Measurements from ENCODE around the gene KPNA6. TPM values are rescaled to one million over a fixed set of nuclear protein-coding genes. Genes with fewer than 3 reads are reported as not detected.

KPNA6 gene
- total RNA-seq, 3 donors from 2014 or later (not counting 1 experiment from before 2014, with no cell fraction given) = 48.6 to 59.0 (median 52.8) TPM

DNA sequence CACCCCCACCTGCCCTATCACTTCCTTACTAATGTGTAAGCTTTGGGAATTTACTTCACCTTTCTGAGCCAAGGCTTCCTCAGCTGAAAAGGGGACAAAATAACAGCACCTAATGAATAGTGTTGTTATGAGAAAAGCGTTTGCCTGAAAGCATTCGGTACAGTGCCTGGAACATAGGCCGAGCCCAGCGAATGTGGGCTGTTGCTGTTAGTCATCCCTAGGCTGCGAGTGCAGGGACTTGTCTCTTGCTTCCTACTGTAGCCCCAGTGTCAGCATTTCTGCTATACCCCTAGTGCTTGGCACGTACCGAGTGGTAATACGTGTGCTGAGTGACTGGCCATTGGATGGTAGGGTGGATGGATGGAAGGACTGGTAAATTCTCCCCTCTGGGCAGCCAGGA, 16.7 kb upstream of the KPNA6 start:
- WGBS (ENCODE audit: insufficient coverage) = 99% methylated on average over 8 of the region's 8 CpGs
- no peak overlapping the region for H3K4me3 Mint-ChIP-seq
- H3K9me3 Mint-ChIP-seq = no peaks in the 10 kb centered on the region
- H3K27ac ChIP-seq (ENCODE audit: low read length) = no peak overlapping the region
- DNase-seq (no peak), ATAC-seq (no peak)
- no peaks in the 10 kb centered on the region for H3K27me3 Mint-ChIP-seq (ENCODE audit: low read depth in 2 of 2)
- TF ChIP-seq, protein P1, sequence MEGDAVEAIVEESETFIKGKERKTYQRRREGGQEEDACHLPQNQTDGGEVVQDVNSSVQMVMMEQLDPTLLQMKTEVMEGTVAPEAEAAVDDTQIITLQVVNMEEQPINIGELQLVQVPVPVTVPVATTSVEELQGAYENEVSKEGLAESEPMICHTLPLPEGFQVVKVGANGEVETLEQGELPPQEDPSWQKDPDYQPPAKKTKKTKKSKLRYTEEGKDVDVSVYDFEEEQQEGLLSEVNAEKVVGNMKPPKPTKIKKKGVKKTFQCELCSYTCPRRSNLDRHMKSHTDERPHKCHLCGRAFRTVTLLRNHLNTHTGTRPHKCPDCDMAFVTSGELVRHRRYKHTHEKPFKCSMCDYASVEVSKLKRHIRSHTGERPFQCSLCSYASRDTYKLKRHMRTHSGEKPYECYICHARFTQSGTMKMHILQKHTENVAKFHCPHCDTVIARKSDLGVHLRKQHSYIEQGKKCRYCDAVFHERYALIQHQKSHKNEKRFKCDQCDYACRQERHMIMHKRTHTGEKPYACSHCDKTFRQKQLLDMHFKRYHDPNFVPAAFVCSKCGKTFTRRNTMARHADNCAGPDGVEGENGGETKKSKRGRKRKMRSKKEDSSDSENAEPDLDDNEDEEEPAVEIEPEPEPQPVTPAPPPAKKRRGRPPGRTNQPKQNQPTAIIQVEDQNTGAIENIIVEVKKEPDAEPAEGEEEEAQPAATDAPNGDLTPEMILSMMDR (IDR thresholded peaks at IDR 0.05) = no peak
- H3K27me3 ChIP-seq (ENCODE audit: control insufficient read depth, insufficient read depth, low read length) = no peaks in the 10 kb centered on the region
- H3K27ac Mint-ChIP-seq = no peak overlapping the region
- intact Hi-C loops (cut with micrococcal nuclease) = no loop called here
- H3K9me3 ChIP-seq (ENCODE audit: control insufficient read depth, insufficient read depth, low read length) = no peaks in the 10 kb centered on the region
- no peaks in the 10 kb centered on the region for H3K36me3 Mint-ChIP-seq
- no peaks in the 10 kb centered on the region for H3K4me1 ChIP-seq (ENCODE audit: control insufficient read depth, insufficient read depth, low read length)
- peaks cover 42% of the 10 kb centered on the region for H3K36me3 ChIP-seq (ENCODE audit: control insufficient read depth, insufficient read depth, low read length)
- no peaks in the 10 kb centered on the region for H3K4me1 Mint-ChIP-seq
- H3K4me3 ChIP-seq (ENCODE audit: low read length) = no peak overlapping the region

DNA sequence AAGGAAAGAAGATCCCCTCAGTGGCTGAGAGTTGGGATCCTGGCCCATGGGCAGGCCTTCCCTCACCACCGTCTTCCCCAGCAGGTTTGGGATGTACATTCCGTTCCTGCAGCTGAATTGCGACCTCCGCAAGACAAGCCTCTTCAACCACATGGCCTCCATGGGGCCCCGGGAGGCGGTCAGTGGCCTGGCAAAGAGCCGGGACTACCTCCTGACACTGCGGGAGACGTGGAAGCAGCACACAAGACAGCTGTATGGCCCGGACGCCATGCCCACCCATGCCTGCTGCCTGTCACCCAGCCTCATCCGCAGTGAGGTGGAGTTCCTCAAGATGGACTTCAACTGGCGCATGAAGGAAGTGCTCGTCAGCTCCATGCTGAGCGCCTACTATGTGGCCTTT, 16.3 kb upstream of the KPNA6 start:
- no peaks in the 10 kb centered on the region for H3K4me1 ChIP-seq (ENCODE audit: control insufficient read depth, insufficient read depth, low read length)
- no peak overlapping the region for H3K27ac ChIP-seq (ENCODE audit: low read length)
- Mint-ChIP-seq H3K9me3 (no peaks in the 10 kb centered on the region), H3K4me3 (no peak overlapping the region), H3K27ac (no peak overlapping the region), H3K36me3 (no peaks in the 10 kb centered on the region), H3K27me3 (ENCODE audit: low read depth in 2 of 2) (no peaks in the 10 kb centered on the region), H3K4me1 (no peaks in the 10 kb centered on the region)
- DNase-seq (no peak), ATAC-seq (no peak)
- no peak overlapping the region for H3K4me3 ChIP-seq (ENCODE audit: low read length)
- 98% methylated on average over 15 of the region's 15 CpGs for WGBS (ENCODE audit: insufficient coverage)
- TF ChIP-seq, protein P1 (IDR thresholded peaks at IDR 0.05) = no peak
- no peaks in the 10 kb centered on the region for H3K27me3 ChIP-seq (ENCODE audit: control insufficient read depth, insufficient read depth, low read length)
- no peaks in the 10 kb centered on the region for H3K9me3 ChIP-seq (ENCODE audit: control insufficient read depth, insufficient read depth, low read length)
- intact Hi-C loops (cut with micrococcal nuclease) = no loop called here
- H3K36me3 ChIP-seq (ENCODE audit: control insufficient read depth, insufficient read depth, low read length) = peaks cover 44% of the 10 kb centered on the region

DNA sequence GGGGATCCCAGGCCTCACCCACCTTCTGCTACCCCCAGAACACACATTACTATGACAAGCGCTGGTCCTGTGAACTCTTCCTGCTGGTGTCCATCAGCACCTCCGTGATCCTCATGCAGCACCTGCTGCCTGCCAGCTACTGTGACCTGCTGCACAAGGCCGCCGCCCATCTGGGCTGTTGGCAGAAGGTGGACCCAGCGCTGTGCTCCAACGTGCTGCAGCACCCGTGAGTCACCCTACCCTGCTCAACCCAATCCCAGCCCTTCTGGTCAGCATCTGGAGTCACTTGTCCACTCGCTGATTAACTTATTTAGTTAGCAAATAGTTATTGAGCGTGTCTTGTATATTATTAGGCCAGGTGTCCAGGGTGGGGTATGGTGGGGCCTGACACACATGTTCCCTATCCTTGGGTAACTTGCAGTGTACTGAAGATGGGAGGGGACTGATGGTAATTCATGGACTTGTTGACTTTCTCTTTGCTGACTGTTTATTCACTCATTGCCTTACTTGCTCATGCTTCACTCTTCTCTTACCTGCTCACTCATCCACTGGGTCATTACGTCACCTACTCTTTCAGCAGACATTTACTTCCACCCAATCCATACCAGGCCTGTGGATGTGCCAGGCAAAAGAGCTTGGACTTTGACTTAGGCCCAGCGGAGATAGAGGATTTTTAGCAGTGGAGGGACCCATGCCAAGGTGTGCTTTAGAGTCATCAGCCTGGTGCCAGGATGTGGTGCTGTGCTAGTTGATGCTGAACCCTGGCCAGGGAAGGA, 12.9 kb upstream of the KPNA6 start:
- ATAC-seq = no peak
- TF ChIP-seq, protein P1 (IDR thresholded peaks at IDR 0.05) = no peak
- Mint-ChIP-seq H3K27ac (no peak overlapping the region), H3K27me3 (ENCODE audit: low read depth in 2 of 2) (no peaks in the 10 kb centered on the region), H3K36me3 (no peaks in the 10 kb centered on the region), H3K9me3 (no peaks in the 10 kb centered on the region), H3K4me1 (no peaks in the 10 kb centered on the region), H3K4me3 (no peak overlapping the region)
- 96% methylated on average over 11 of the region's 11 CpGs for WGBS (ENCODE audit: insufficient coverage)
- Histone ChIP-seq H3K4me1 (ENCODE audit: control insufficient read depth, insufficient read depth, low read length) (no peaks in the 10 kb centered on the region), H3K36me3 (ENCODE audit: control insufficient read depth, insufficient read depth, low read length) (peaks cover 50% of the 10 kb centered on the region), H3K27ac (ENCODE audit: low read length) (no peak overlapping the region), H3K4me3 (ENCODE audit: low read length) (no peak overlapping the region), H3K27me3 (ENCODE audit: control insufficient read depth, insufficient read depth, low read length) (no peaks in the 10 kb centered on the region), H3K9me3 (ENCODE audit: control insufficient read depth, insufficient read depth, low read length) (no peaks in the 10 kb centered on the region)
- intact Hi-C loops (cut with micrococcal nuclease) = no loop called here
- no peak for DNase-seq

DNA sequence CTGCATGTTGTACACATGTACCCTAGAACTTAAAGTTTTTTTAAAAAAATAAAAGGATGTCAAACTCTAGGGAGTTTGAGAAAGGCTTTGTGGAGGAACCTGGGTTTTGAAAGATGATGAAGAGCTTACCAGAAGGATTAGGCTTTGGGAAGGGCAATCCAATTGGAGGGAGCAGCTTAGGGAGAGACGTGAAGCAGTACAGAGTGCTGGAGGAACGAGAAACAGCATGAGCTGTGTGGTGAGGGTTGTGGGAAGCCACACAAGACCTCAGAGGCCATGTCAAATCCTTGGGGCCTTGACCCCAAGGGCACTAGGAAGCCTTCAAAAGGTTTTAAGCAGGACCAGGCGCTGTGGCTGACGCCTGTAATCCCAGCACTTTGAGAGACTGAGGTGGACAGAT, 8.4 kb upstream of the KPNA6 start:
- no peaks in the 10 kb centered on the region for H3K9me3 Mint-ChIP-seq
- H3K4me1 ChIP-seq (ENCODE audit: control insufficient read depth, insufficient read depth, low read length) = no peaks in the 10 kb centered on the region
- H3K9me3 ChIP-seq (ENCODE audit: control insufficient read depth, insufficient read depth, low read length) = no peaks in the 10 kb centered on the region
- H3K4me1 Mint-ChIP-seq = peaks cover 0 to 6% of the 10 kb centered on the region in 2 donors
- DNase-seq (no peak), ATAC-seq (no peak)
- TF ChIP-seq, protein P1 (IDR thresholded peaks at IDR 0.05) = no peak
- H3K27me3 Mint-ChIP-seq (ENCODE audit: low read depth in 2 of 2) = no peaks in the 10 kb centered on the region
- no peak overlapping the region for H3K27ac ChIP-seq (ENCODE audit: low read length)
- H3K36me3 ChIP-seq (ENCODE audit: control insufficient read depth, insufficient read depth, low read length) = peaks cover 41% of the 10 kb centered on the region
- no peak overlapping the region for H3K4me3 ChIP-seq (ENCODE audit: low read length)
- WGBS (ENCODE audit: insufficient coverage) = 70% methylated on average over 4 of the region's 4 CpGs
- no peaks in the 10 kb centered on the region for H3K36me3 Mint-ChIP-seq
- intact Hi-C loops (cut with micrococcal nuclease) = no loop called here
- H3K27ac Mint-ChIP-seq = no peak overlapping the region
- H3K4me3 Mint-ChIP-seq = no peak overlapping the region
- H3K27me3 ChIP-seq (ENCODE audit: control insufficient read depth, insufficient read depth, low read length) = no peaks in the 10 kb centered on the region

All from natural killer cell (primary cell).